ENCODE results near the gene FOXQ1.
"Not testable (repeated sequence)": the region's sequence is repeated elsewhere in the genome, so short reads cannot be mapped to it uniquely, and the experiment has no call there.

FOXQ1 gene

GRCh38 chr6:1337791-1338190, 25.9 kb downstream of the FOXQ1 start:
- Histone ChIP-seq H2AFZ (ENCODE audit: low read length, unreplicated experiment) (no peak overlapping the region), H3K36me3 (ENCODE audit: insufficient read depth, low read length) (no peaks in the 10 kb centered on the region), H3K27me3 (ENCODE audit: insufficient read depth, low read length) (peaks cover 13% of the 10 kb centered on the region; the same call in 1 of the 2 replicates), H3K79me2 (ENCODE audit: control insufficient read depth, insufficient read depth, low read length, unreplicated experiment) (no peaks in the 10 kb centered on the region), H3K27ac (ENCODE audit: low read depth, low read length) (no peak overlapping the region), H3K4me3 (ENCODE audit: low read depth, low read length) (no peak overlapping the region), H3K4me1 (ENCODE audit: control insufficient read depth, insufficient read depth, low read length, unreplicated experiment) (peaks cover 4% of the 10 kb centered on the region)

- H3K27me3 ChIP-seq (ENCODE audit: insufficient read depth, low read length), result peaks cover 21% of the 10 kb centered on the region; the same call in 1 of the 2 replicates
- H3K4me3 ChIP-seq (ENCODE audit: low read depth, low read length), result no peak overlapping the region
- H3K79me2 ChIP-seq (ENCODE audit: control insufficient read depth, insufficient read depth, low read length, unreplicated experiment), result no peaks in the 10 kb centered on the region
- no peaks in the 10 kb centered on the region for H3K36me3 ChIP-seq (ENCODE audit: insufficient read depth, low read length)
- H3K27ac ChIP-seq (ENCODE audit: low read depth, low read length), result no peak overlapping the region
- H2AFZ ChIP-seq (ENCODE audit: low read length, unreplicated experiment), result no peak overlapping the region
- H3K4me1 ChIP-seq (ENCODE audit: control insufficient read depth, insufficient read depth, low read length, unreplicated experiment), result no peaks in the 10 kb centered on the region
Measured at GRCh38 chr6:1346101-1346500, 34.2 kb downstream of the FOXQ1 start.

GRCh38 chr6:1346558-1347091, 34.7 kb downstream of the FOXQ1 start:
- no peaks in the 10 kb centered on the region for H3K79me2 ChIP-seq (ENCODE audit: control insufficient read depth, insufficient read depth, low read length, unreplicated experiment)
- no peak overlapping the region for H2AFZ ChIP-seq (ENCODE audit: low read length, unreplicated experiment)
- H3K36me3 ChIP-seq (ENCODE audit: insufficient read depth, low read length), result no peaks in the 10 kb centered on the region
- H3K4me3 ChIP-seq (ENCODE audit: low read depth, low read length), result no peak overlapping the region
- H3K4me1 ChIP-seq (ENCODE audit: control insufficient read depth, insufficient read depth, low read length, unreplicated experiment), result no peaks in the 10 kb centered on the region
- no peak overlapping the region for H3K27ac ChIP-seq (ENCODE audit: low read depth, low read length)
- H3K27me3 ChIP-seq (ENCODE audit: insufficient read depth, low read length), result peaks cover 17% of the 10 kb centered on the region; the same call in 1 of the 2 replicates

GRCh38 chr6:1347161-1347560, 35.3 kb downstream of the FOXQ1 start:
- H3K27ac ChIP-seq (ENCODE audit: low read depth, low read length), result no peak overlapping the region
- no peaks in the 10 kb centered on the region for H3K79me2 ChIP-seq (ENCODE audit: control insufficient read depth, insufficient read depth, low read length, unreplicated experiment)
- H3K4me1 ChIP-seq (ENCODE audit: control insufficient read depth, insufficient read depth, low read length, unreplicated experiment), result no peaks in the 10 kb centered on the region
- H2AFZ ChIP-seq (ENCODE audit: low read length, unreplicated experiment), result no peak overlapping the region
- no peak overlapping the region for H3K4me3 ChIP-seq (ENCODE audit: low read depth, low read length)
- peaks cover 11% of the 10 kb centered on the region; the same call in 1 of the 2 replicates for H3K27me3 ChIP-seq (ENCODE audit: insufficient read depth, low read length)
- no peaks in the 10 kb centered on the region for H3K36me3 ChIP-seq (ENCODE audit: insufficient read depth, low read length)

- H3K27me3 ChIP-seq (ENCODE audit: insufficient read depth, low read length), result peaks cover 9% of the 10 kb centered on the region; the same call in 1 of the 2 replicates
- H3K27ac ChIP-seq (ENCODE audit: low read depth, low read length), result no peak overlapping the region
- H3K4me3 ChIP-seq (ENCODE audit: low read depth, low read length), result no peak overlapping the region
- H3K36me3 ChIP-seq (ENCODE audit: insufficient read depth, low read length), result no peaks in the 10 kb centered on the region
- no peaks in the 10 kb centered on the region for H3K4me1 ChIP-seq (ENCODE audit: control insufficient read depth, insufficient read depth, low read length, unreplicated experiment)
- H3K79me2 ChIP-seq (ENCODE audit: control insufficient read depth, insufficient read depth, low read length, unreplicated experiment), result no peaks in the 10 kb centered on the region
- no peak overlapping the region for H2AFZ ChIP-seq (ENCODE audit: low read length, unreplicated experiment)
Measured at GRCh38 chr6:1348675-1349074, 36.8 kb downstream of the FOXQ1 start.

- Histone ChIP-seq H3K4me1 (ENCODE audit: control insufficient read depth, insufficient read depth, low read length, unreplicated experiment) (no peaks in the 10 kb centered on the region), H2AFZ (ENCODE audit: low read length, unreplicated experiment) (no peak overlapping the region), H3K36me3 (ENCODE audit: insufficient read depth, low read length) (no peaks in the 10 kb centered on the region), H3K27ac (ENCODE audit: low read depth, low read length) (no peak overlapping the region), H3K4me3 (ENCODE audit: low read depth, low read length) (no peak overlapping the region), H3K27me3 (ENCODE audit: insufficient read depth, low read length) (peaks cover 5% of the 10 kb centered on the region; the same call in 1 of the 2 replicates), H3K79me2 (ENCODE audit: control insufficient read depth, insufficient read depth, low read length, unreplicated experiment) (no peaks in the 10 kb centered on the region)
Measured at GRCh38 chr6:1349655-1350054, 37.8 kb downstream of the FOXQ1 start.

GRCh38 chr6:1351381-1352008, 39.6 kb downstream of the FOXQ1 start:
- H3K4me3 ChIP-seq (ENCODE audit: low read depth, low read length), result no peak overlapping the region
- H3K36me3 ChIP-seq (ENCODE audit: insufficient read depth, low read length), result no peaks in the 10 kb centered on the region
- no peak overlapping the region for H3K27ac ChIP-seq (ENCODE audit: low read depth, low read length)
- H3K79me2 ChIP-seq (ENCODE audit: control insufficient read depth, insufficient read depth, low read length, unreplicated experiment), result no peaks in the 10 kb centered on the region
- no peaks in the 10 kb centered on the region for H3K27me3 ChIP-seq (ENCODE audit: insufficient read depth, low read length)
- H3K4me1 ChIP-seq (ENCODE audit: control insufficient read depth, insufficient read depth, low read length, unreplicated experiment), result no peaks in the 10 kb centered on the region
- no peak overlapping the region for H2AFZ ChIP-seq (ENCODE audit: low read length, unreplicated experiment)

GRCh38 chr6:1355068-1355467, 43.2 kb downstream of the FOXQ1 start:
- H3K4me1 ChIP-seq (ENCODE audit: control insufficient read depth, insufficient read depth, low read length, unreplicated experiment); H2AFZ ChIP-seq (ENCODE audit: low read length, unreplicated experiment); H3K27ac ChIP-seq (ENCODE audit: low read depth, low read length); H3K36me3 ChIP-seq (ENCODE audit: insufficient read depth, low read length); H3K27me3 ChIP-seq (ENCODE audit: insufficient read depth, low read length); H3K79me2 ChIP-seq (ENCODE audit: control insufficient read depth, insufficient read depth, low read length, unreplicated experiment); H3K4me3 ChIP-seq (ENCODE audit: low read depth, low read length): not testable (repeated sequence)

GRCh38 chr6:1361717-1362116, 49.8 kb downstream of the FOXQ1 start:
- peaks cover 12% of the 10 kb centered on the region; the same call in 1 of the 2 replicates for H3K27me3 ChIP-seq (ENCODE audit: insufficient read depth, low read length)
- not testable (repeated sequence) for H3K4me3 ChIP-seq (ENCODE audit: low read depth, low read length); H3K79me2 ChIP-seq (ENCODE audit: control insufficient read depth, insufficient read depth, low read length, unreplicated experiment); H2AFZ ChIP-seq (ENCODE audit: low read length, unreplicated experiment); H3K4me1 ChIP-seq (ENCODE audit: control insufficient read depth, insufficient read depth, low read length, unreplicated experiment); H3K36me3 ChIP-seq (ENCODE audit: insufficient read depth, low read length); H3K27ac ChIP-seq (ENCODE audit: low read depth, low read length)

- Histone ChIP-seq H2AFZ (ENCODE audit: low read length, unreplicated experiment) (no peak overlapping the region), H3K36me3 (ENCODE audit: insufficient read depth, low read length) (no peaks in the 10 kb centered on the region), H3K4me1 (ENCODE audit: control insufficient read depth, insufficient read depth, low read length, unreplicated experiment) (no peaks in the 10 kb centered on the region), H3K27ac (ENCODE audit: low read depth, low read length) (no peak overlapping the region), H3K27me3 (ENCODE audit: insufficient read depth, low read length) (peaks cover 13% of the 10 kb centered on the region; the same call in 1 of the 2 replicates), H3K79me2 (ENCODE audit: control insufficient read depth, insufficient read depth, low read length, unreplicated experiment) (no peaks in the 10 kb centered on the region), H3K4me3 (ENCODE audit: low read depth, low read length) (no peak overlapping the region)
Measured at GRCh38 chr6:1362643-1363042, 50.7 kb downstream of the FOXQ1 start.

GRCh38 chr6:1363298-1363697, 51.4 kb downstream of the FOXQ1 start:
- Histone ChIP-seq H2AFZ (ENCODE audit: low read length, unreplicated experiment) (no peak overlapping the region), H3K27ac (ENCODE audit: low read depth, low read length) (no peak overlapping the region), H3K27me3 (ENCODE audit: insufficient read depth, low read length) (peaks cover 20% of the 10 kb centered on the region; the same call in 1 of the 2 replicates), H3K79me2 (ENCODE audit: control insufficient read depth, insufficient read depth, low read length, unreplicated experiment) (no peaks in the 10 kb centered on the region), H3K4me3 (ENCODE audit: low read depth, low read length) (no peak overlapping the region), H3K36me3 (ENCODE audit: insufficient read depth, low read length) (no peaks in the 10 kb centered on the region), H3K4me1 (ENCODE audit: control insufficient read depth, insufficient read depth, low read length, unreplicated experiment) (no peaks in the 10 kb centered on the region)

Measured in ACC112 (cell line).